ENCODE results near the gene PELI2.

The PELI2 gene

GRCh38 chr14:56342494-56342942, 224.3 kb downstream of the PELI2 start:
- DNase-seq (ENCODE audit: low read depth in 2 of 2), result no peak

- DNase-seq (ENCODE audit: low read depth in 2 of 2), result no peak
Measured at GRCh38 chr14:56349960-56350359, 231.7 kb downstream of the PELI2 start.
